ENCODE results near the gene LMBRD2.

- TF ChIP-seq REST (IDR thresholded peaks at IDR 0.05; ENCODE audit: insufficient read depth in 1 of 2, low read depth in 2 of 2, low read length in 2 of 2) (no peak), POLR2AphosphoS5 (IDR thresholded peaks at IDR 0.05; ENCODE audit: low read depth, low read length) (no peak)
Observed at GRCh38 chr5:36066540-36067210, 85.0 kb downstream of the LMBRD2 start, which contains the start of gene UGT3A2.

Measured in PFSK-1 (cell line).